ENCODE measurements around the gene CADM3. TPM values are rescaled to one million over a fixed set of nuclear protein-coding genes. Genes with fewer than 3 reads are reported as not detected.

Gene CADM3
- total and polyA plus RNA-seq, 2 donors, result 0.42 to 1.1 TPM

GRCh38 chr1:159184201-159184600 lies 12.8 kb downstream of the CADM3 start:
- WGBS, result 81% methylated on average over 2 of the region's 2 CpGs
- Histone ChIP-seq H3K4me3 (ENCODE audit: low read length in 2 of 2) (no peak overlapping the region), H3K4me1 (ENCODE audit: control insufficient read depth in 2 of 2, insufficient read depth in 2 of 2, low read length in 2 of 2) (no peaks in the 10 kb centered on the region), H3K27ac (ENCODE audit: low read depth in 1 of 2, low read length in 1 of 2) (no peak overlapping the region), H3K36me3 (ENCODE audit: control insufficient read depth in 2 of 2, insufficient read depth in 2 of 2, low read length in 1 of 2) (no peaks in the 10 kb centered on the region), H3K9me3 (ENCODE audit: control insufficient read depth in 2 of 2, insufficient read depth in 1 of 2, low read length in 1 of 2) (no peaks in the 10 kb centered on the region), H3K27me3 (ENCODE audit: control insufficient read depth in 2 of 2, insufficient read depth in 1 of 2, low read length in 1 of 2) (peaks cover 12 to 38% of the 10 kb centered on the region in 2 donors)
- DNase-seq (ENCODE audit: low read depth in 6 of 9, low spot score in 9 of 9), result no peak

GRCh38 chr1:159185121-159185520 lies 13.7 kb downstream of the CADM3 start:
- Histone ChIP-seq H3K4me1 (ENCODE audit: control insufficient read depth in 2 of 2, insufficient read depth in 2 of 2, low read length in 2 of 2) (no peaks in the 10 kb centered on the region), H3K27me3 (ENCODE audit: control insufficient read depth in 2 of 2, insufficient read depth in 1 of 2, low read length in 1 of 2) (peaks cover 12 to 44% of the 10 kb centered on the region in 2 donors), H3K27ac (ENCODE audit: low read depth in 1 of 2, low read length in 1 of 2) (no peak overlapping the region), H3K4me3 (ENCODE audit: low read length in 2 of 2) (no peak overlapping the region), H3K36me3 (ENCODE audit: control insufficient read depth in 2 of 2, insufficient read depth in 2 of 2, low read length in 1 of 2) (no peaks in the 10 kb centered on the region), H3K9me3 (ENCODE audit: control insufficient read depth in 2 of 2, insufficient read depth in 1 of 2, low read length in 1 of 2) (no peaks in the 10 kb centered on the region)
- 93% methylated on average over 5 of the region's 5 CpGs for WGBS
- no peak for DNase-seq (ENCODE audit: low read depth in 6 of 9, low spot score in 9 of 9)

GRCh38 chr1:159187033-159187432 lies 15.6 kb downstream of the CADM3 start:
- no peak overlapping the region for H3K4me3 ChIP-seq (ENCODE audit: low read length in 2 of 2)
- H3K27me3 ChIP-seq (ENCODE audit: control insufficient read depth in 2 of 2, insufficient read depth in 1 of 2, low read length in 1 of 2), result peaks cover 12 to 44% of the 10 kb centered on the region in 2 donors
- no peaks in the 10 kb centered on the region for H3K4me1 ChIP-seq (ENCODE audit: control insufficient read depth in 2 of 2, insufficient read depth in 2 of 2, low read length in 2 of 2)
- H3K36me3 ChIP-seq (ENCODE audit: control insufficient read depth in 2 of 2, insufficient read depth in 2 of 2, low read length in 1 of 2), result no peaks in the 10 kb centered on the region
- no peaks in the 10 kb centered on the region for H3K9me3 ChIP-seq (ENCODE audit: control insufficient read depth in 2 of 2, insufficient read depth in 1 of 2, low read length in 1 of 2)
- 54% methylated on average over 3 of the region's 3 CpGs for WGBS
- H3K27ac ChIP-seq (ENCODE audit: low read depth in 1 of 2, low read length in 1 of 2), result no peak overlapping the region
- DNase-seq (ENCODE audit: low read depth in 6 of 9, low spot score in 9 of 9), result no peak

- DNase-seq (ENCODE audit: low read depth in 6 of 9, low spot score in 9 of 9), result no peak
- no peaks in the 10 kb centered on the region for H3K9me3 ChIP-seq (ENCODE audit: control insufficient read depth in 2 of 2, insufficient read depth in 1 of 2, low read length in 1 of 2)
- no peak overlapping the region for H3K4me3 ChIP-seq (ENCODE audit: low read length in 2 of 2)
- H3K27me3 ChIP-seq (ENCODE audit: control insufficient read depth in 2 of 2, insufficient read depth in 1 of 2, low read length in 1 of 2), result peaks cover 12 to 44% of the 10 kb centered on the region in 2 donors
- no peaks in the 10 kb centered on the region for H3K4me1 ChIP-seq (ENCODE audit: control insufficient read depth in 2 of 2, insufficient read depth in 2 of 2, low read length in 2 of 2)
- no peaks in the 10 kb centered on the region for H3K36me3 ChIP-seq (ENCODE audit: control insufficient read depth in 2 of 2, insufficient read depth in 2 of 2, low read length in 1 of 2)
- WGBS, result 26% methylated on average over 14 of the region's 14 CpGs
- H3K27ac ChIP-seq (ENCODE audit: low read depth in 1 of 2, low read length in 1 of 2), result no peak overlapping the region
These were observed 16.4 kb downstream of the CADM3 start for GRCh38 chr1:159187647-159188374.

GRCh38 chr1:159188375-159188788 lies 17.0 kb downstream of the CADM3 start:
- no peak overlapping the region for H3K4me3 ChIP-seq (ENCODE audit: low read length in 2 of 2)
- peak in 2 of 9 donors; percentile 28 to 50 for DNase-seq (ENCODE audit: low read depth in 6 of 9, low spot score in 9 of 9)
- no peak overlapping the region for H3K27ac ChIP-seq (ENCODE audit: low read depth in 1 of 2, low read length in 1 of 2)
- H3K9me3 ChIP-seq (ENCODE audit: control insufficient read depth in 2 of 2, insufficient read depth in 1 of 2, low read length in 1 of 2), result no peaks in the 10 kb centered on the region
- H3K4me1 ChIP-seq (ENCODE audit: control insufficient read depth in 2 of 2, insufficient read depth in 2 of 2, low read length in 2 of 2), result no peaks in the 10 kb centered on the region
- WGBS, result 2% methylated on average over 24 of the region's 24 CpGs
- peaks cover 12 to 42% of the 10 kb centered on the region in 2 donors for H3K27me3 ChIP-seq (ENCODE audit: control insufficient read depth in 2 of 2, insufficient read depth in 1 of 2, low read length in 1 of 2)
- no peaks in the 10 kb centered on the region for H3K36me3 ChIP-seq (ENCODE audit: control insufficient read depth in 2 of 2, insufficient read depth in 2 of 2, low read length in 1 of 2)

- Histone ChIP-seq H3K27me3 (ENCODE audit: control insufficient read depth in 2 of 2, insufficient read depth in 1 of 2, low read length in 1 of 2) (peaks cover 10 to 41% of the 10 kb centered on the region in 2 donors), H3K9me3 (ENCODE audit: control insufficient read depth in 2 of 2, insufficient read depth in 1 of 2, low read length in 1 of 2) (no peaks in the 10 kb centered on the region), H3K27ac (ENCODE audit: low read depth in 1 of 2, low read length in 1 of 2) (no peak overlapping the region), H3K4me1 (ENCODE audit: control insufficient read depth in 2 of 2, insufficient read depth in 2 of 2, low read length in 2 of 2) (no peaks in the 10 kb centered on the region), H3K4me3 (ENCODE audit: low read length in 2 of 2) (no peak overlapping the region), H3K36me3 (ENCODE audit: control insufficient read depth in 2 of 2, insufficient read depth in 2 of 2, low read length in 1 of 2) (no peaks in the 10 kb centered on the region)
- 93% methylated on average over 2 of the region's 2 CpGs for WGBS
- no peak for DNase-seq (ENCODE audit: low read depth in 6 of 9, low spot score in 9 of 9)
These were observed 19.0 kb downstream of the CADM3 start for GRCh38 chr1:159190441-159190840.

GRCh38 chr1:159196543-159196942 lies 25.1 kb downstream of the CADM3 start:
- 88% methylated on average over 5 of the region's 5 CpGs for WGBS
- no peak overlapping the region for H3K27ac ChIP-seq (ENCODE audit: low read depth in 1 of 2, low read length in 1 of 2)
- H3K4me1 ChIP-seq (ENCODE audit: control insufficient read depth in 2 of 2, insufficient read depth in 2 of 2, low read length in 2 of 2), result peaks cover 3 to 31% of the 10 kb centered on the region in 2 donors
- no peaks in the 10 kb centered on the region for H3K27me3 ChIP-seq (ENCODE audit: control insufficient read depth in 2 of 2, insufficient read depth in 1 of 2, low read length in 1 of 2)
- H3K9me3 ChIP-seq (ENCODE audit: control insufficient read depth in 2 of 2, insufficient read depth in 1 of 2, low read length in 1 of 2), result no peaks in the 10 kb centered on the region
- no peaks in the 10 kb centered on the region for H3K36me3 ChIP-seq (ENCODE audit: control insufficient read depth in 2 of 2, insufficient read depth in 2 of 2, low read length in 1 of 2)
- no peak for DNase-seq (ENCODE audit: low read depth in 6 of 9, low spot score in 9 of 9)
- H3K4me3 ChIP-seq (ENCODE audit: low read length in 2 of 2), result no peak overlapping the region

- H3K9me3 ChIP-seq (ENCODE audit: control insufficient read depth in 2 of 2, insufficient read depth in 1 of 2, low read length in 1 of 2), result no peaks in the 10 kb centered on the region
- peaks cover 3 to 40% of the 10 kb centered on the region in 2 donors for H3K4me1 ChIP-seq (ENCODE audit: control insufficient read depth in 2 of 2, insufficient read depth in 2 of 2, low read length in 2 of 2)
- H3K27me3 ChIP-seq (ENCODE audit: control insufficient read depth in 2 of 2, insufficient read depth in 1 of 2, low read length in 1 of 2), result no peaks in the 10 kb centered on the region
- no peaks in the 10 kb centered on the region for H3K36me3 ChIP-seq (ENCODE audit: control insufficient read depth in 2 of 2, insufficient read depth in 2 of 2, low read length in 1 of 2)
- peak in 8 of 9 donors; percentile 27 to 78 (median 53) for DNase-seq (ENCODE audit: low read depth in 6 of 9, low spot score in 9 of 9)
- H3K27ac ChIP-seq (ENCODE audit: low read depth in 1 of 2, low read length in 1 of 2), result peak overlapping the region in 1 of 2 donors; percentile 55
- 34% methylated on average over 12 of the region's 12 CpGs for WGBS
- H3K4me3 ChIP-seq (ENCODE audit: low read length in 2 of 2), result no peak overlapping the region
These were observed 26.4 kb downstream of the CADM3 start for GRCh38 chr1:159197561-159198557.

- WGBS, result 94% methylated on average over 5 of the region's 5 CpGs
- no peaks in the 10 kb centered on the region for H3K9me3 ChIP-seq (ENCODE audit: control insufficient read depth in 2 of 2, insufficient read depth in 1 of 2, low read length in 1 of 2)
- H3K36me3 ChIP-seq (ENCODE audit: control insufficient read depth in 2 of 2, insufficient read depth in 2 of 2, low read length in 1 of 2), result no peaks in the 10 kb centered on the region
- DNase-seq (ENCODE audit: low read depth in 6 of 9, low spot score in 9 of 9), result no peak
- H3K4me3 ChIP-seq (ENCODE audit: low read length in 2 of 2), result no peak overlapping the region
- H3K4me1 ChIP-seq (ENCODE audit: control insufficient read depth in 2 of 2, insufficient read depth in 2 of 2, low read length in 2 of 2), result peaks cover 3 to 40% of the 10 kb centered on the region in 2 donors
- no peak overlapping the region for H3K27ac ChIP-seq (ENCODE audit: low read depth in 1 of 2, low read length in 1 of 2)
- peaks cover 0 to 2% of the 10 kb centered on the region in 2 donors for H3K27me3 ChIP-seq (ENCODE audit: control insufficient read depth in 2 of 2, insufficient read depth in 1 of 2, low read length in 1 of 2)
These were observed 28.5 kb downstream of the CADM3 start for GRCh38 chr1:159199901-159200300.
